Stimulated activated CD4-positive, alpha-beta T cell treated with anti-CD3 and anti-CD28 coated beads, Interleukin-12 subunit alpha, Interleukin-12 subunit beta, amount 100 ng/mL, for 48 hours (primary cell): Measurements from ENCODE around the gene HLF.

Source experiments
- DNase-seq, 3 donors: peaks; one replicate each; pipeline ENCODE4 v3.0.0-alpha.2; 2020; ENCODE audit warnings: low read depth in 2 of 3, low spot score in 1 of 3

Gene HLF

GRCh38 chr17:55307879-55308278 is 43.1 kb downstream of the HLF start:
- no peak for DNase-seq

DNA sequence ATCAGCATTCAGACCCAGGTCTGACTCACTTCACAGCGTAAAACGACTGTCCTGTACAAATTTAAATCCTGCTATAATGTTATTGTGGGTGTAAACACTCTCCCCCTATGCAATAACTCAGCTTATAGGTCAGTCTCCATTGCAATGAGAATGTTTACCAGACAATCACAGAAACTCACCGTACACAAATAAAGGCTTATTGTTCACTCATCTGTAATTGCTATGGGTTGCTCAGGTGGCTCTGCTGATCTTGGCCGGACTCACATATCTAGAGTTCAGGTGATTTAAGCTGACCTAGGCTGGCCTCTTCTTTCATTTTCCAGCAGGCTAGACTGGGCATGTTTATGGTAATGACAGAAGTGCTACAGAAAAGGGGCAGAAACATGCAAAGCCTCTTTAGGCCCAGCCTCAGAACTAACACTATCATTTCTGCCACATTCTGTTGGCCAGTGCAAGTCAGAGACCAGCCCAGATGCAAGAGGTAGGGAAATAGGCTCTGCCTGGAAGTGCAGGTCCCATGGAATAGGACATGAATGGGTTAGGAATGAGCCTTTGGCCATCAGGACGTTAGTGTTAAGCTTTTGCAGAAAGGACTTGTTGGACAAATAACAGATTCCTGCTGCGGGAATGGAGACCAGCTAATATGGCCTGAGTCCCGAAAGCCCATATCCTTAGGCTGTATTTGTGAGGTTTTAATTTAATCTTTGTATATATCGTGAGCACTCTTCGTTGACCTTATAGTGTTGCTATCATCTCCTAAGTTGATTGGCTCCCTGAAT is 44.0 kb downstream of the HLF start:
- no peak for DNase-seq

DNA sequence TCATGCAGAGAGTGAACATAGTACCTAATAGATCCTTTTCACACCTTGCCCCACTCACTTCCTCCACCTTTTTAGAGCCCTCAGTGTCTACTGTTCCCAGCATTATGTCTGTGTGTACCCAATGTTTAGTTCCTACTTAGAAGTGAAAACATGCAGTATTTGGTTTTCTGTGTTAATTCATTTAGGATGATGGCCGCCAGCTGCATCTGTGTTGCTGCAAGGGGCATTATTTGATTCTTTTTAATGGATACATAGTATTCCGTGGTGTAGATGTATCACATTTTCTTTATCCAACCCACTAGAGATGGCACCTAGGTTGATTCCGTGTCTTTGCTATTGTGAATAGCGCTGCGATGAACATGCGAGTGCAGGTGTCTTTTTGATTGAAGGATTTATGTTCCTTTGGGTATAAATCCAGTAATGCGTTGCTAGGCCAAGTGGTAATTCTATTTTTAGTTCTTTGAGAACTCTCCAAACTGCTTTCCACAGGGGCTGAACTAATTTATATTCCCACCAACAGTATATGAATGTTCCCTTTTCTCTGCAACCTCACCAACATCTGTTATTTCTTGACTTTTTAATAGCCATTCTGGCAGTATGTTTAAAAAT is 47.1 kb downstream of the HLF start:
- DNase-seq, result no peak

DNA sequence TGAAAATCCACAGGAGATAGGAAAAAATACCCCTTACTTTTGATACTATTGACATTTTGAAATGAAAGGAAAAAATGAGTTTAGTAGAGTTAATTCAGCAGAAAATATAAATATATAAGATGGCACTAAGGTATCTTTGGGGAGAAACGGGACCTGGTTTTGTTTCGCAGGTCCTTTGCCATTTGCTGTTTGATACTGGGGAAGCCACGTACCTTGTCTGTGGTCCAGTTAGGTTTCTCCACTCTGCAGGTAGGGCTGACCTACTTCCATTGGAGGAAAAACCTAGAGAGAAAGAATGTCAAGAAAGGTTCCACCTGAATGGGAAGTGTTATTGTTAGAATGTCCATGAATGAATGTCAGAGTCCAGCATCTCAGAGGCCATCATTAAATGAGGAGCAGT is 48.1 kb downstream of the HLF start:
- no peak for DNase-seq

- no peak for DNase-seq
These were observed 49.5 kb downstream of the HLF start for GRCh38 chr17:55314061-55314783.

- DNase-seq, result no peak
These were observed 50.2 kb downstream of the HLF start for GRCh38 chr17:55314784-55315491.

DNA sequence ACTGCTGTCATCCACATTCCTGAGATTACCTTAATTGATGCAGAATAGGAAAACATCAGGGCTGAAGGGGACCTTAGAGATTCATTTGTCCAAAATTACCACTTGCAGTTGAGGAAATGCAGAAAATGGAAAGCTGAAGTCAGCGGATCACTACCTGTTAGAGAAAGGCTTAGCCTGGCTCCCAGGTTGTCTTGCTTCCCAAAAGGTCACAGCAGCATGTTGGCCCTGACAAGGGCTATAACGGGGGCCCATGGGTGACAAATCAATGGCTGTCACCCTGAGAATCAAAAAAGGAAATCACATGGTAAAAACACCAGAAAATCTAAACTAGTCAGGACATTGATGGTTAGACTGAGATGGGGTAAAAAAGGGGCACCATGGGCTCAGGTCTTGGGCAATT is 51.7 kb downstream of the HLF start:
- no peak for DNase-seq

GRCh38 chr17:55317284-55317683 is 52.5 kb downstream of the HLF start:
- no peak for DNase-seq

GRCh38 chr17:55318081-55318480 is 53.3 kb downstream of the HLF start:
- DNase-seq, result no peak

- no peak for DNase-seq
These were observed 54.1 kb downstream of the HLF start for GRCh38 chr17:55318715-55319487.

DNA sequence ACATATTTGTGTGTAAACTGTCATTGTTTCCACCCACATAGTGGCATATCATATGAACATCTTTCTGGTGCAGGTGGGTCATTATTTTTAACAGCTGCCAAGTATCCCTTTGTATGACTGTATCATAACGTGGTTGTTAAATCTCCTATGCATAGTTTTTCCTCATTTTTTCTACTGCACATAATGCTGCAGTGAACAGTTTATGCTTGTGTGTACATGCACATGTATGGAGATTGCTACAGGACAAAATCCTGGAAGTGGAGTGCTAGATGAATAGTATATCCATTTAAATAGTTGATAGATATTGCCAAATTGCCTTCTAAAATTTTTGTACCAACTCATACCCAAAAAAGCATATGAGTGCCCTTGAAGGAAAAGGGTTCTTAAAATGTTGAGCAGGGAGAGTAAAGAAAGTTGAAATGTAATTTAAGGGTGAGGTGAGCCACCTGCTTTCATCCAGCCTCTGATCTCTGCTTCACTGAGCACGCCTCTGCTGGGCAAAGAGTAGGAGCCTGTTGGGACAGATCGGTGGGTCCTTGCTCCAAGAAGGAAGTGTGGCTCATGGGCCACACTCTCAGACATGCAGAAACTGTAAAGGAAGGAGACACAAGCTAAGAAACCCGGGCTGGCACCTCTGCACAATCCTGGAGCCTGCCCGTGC is 55.3 kb downstream of the HLF start:
- DNase-seq, result no peak

DNA sequence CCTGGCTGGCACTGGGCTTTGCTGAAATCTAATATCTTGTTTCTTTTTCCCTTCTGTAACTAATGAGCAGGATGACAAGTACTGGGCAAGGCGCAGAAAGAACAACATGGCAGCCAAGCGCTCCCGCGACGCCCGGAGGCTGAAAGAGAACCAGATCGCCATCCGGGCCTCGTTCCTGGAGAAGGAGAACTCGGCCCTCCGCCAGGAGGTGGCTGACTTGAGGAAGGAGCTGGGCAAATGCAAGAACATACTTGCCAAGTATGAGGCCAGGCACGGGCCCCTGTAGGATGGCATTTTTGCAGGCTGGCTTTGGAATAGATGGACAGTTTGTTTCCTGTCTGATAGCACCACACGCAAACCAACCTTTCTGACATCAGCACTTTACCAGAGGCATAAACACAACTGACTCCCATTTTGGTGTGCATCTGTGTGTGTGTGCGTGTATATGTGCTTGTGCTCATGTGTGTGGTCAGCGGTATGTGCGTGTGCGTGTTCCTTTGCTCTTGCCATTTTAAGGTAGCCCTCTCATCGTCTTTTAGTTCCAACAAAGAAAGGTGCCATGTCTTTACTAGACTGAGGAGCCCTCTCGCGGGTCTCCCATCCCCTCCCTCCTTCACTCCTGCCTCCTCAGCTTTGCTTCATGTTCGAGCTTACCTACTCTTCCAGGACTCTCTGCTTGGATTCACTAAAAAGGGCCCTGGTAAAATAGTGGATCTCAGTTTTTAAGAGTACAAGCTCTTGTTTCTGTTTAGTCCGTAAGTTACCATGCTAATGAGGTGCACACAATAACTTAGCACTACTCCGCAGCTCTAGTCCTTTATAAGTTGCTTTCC is 56.0 kb downstream of the HLF start:
- DNase-seq, result no peak

DNA sequence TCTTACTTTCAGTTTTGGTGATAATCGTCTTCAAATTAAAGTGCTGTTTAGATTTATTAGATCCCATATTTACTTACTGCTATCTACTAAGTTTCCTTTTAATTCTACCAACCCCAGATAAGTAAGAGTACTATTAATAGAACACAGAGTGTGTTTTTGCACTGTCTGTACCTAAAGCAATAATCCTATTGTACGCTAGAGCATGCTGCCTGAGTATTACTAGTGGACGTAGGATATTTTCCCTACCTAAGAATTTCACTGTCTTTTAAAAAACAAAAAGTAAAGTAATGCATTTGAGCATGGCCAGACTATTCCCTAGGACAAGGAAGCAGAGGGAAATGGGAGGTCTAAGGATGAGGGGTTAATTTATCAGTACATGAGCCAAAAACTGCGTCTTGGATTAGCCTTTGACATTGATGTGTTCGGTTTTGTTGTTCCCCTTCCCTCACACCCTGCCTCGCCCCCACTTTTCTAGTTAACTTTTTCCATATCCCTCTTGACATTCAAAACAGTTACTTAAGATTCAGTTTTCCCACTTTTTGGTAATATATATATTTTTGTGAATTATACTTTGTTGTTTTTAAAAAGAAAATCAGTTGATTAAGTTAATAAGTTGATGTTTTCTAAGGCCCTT is 56.8 kb downstream of the HLF start:
- no peak for DNase-seq

DNA sequence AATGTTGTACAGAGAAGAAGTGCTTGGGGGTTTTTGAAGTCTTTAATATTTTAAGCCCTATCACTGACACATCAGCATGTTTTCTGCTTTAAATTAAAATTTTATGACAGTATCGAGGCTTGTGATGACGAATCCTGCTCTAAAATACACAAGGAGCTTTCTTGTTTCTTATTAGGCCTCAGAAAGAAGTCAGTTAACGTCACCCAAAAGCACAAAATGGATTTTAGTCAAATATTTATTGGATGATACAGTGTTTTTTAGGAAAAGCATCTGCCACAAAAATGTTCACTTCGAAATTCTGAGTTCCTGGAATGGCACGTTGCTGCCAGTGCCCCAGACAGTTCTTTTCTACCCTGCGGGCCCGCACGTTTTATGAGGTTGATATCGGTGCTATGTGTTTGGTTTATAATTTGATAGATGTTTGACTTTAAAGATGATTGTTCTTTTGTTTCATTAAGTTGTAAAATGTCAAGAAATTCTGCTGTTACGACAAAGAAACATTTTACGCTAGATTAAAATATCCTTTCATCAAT is 57.8 kb downstream of the HLF start:
- DNase-seq, result no peak

DNA sequence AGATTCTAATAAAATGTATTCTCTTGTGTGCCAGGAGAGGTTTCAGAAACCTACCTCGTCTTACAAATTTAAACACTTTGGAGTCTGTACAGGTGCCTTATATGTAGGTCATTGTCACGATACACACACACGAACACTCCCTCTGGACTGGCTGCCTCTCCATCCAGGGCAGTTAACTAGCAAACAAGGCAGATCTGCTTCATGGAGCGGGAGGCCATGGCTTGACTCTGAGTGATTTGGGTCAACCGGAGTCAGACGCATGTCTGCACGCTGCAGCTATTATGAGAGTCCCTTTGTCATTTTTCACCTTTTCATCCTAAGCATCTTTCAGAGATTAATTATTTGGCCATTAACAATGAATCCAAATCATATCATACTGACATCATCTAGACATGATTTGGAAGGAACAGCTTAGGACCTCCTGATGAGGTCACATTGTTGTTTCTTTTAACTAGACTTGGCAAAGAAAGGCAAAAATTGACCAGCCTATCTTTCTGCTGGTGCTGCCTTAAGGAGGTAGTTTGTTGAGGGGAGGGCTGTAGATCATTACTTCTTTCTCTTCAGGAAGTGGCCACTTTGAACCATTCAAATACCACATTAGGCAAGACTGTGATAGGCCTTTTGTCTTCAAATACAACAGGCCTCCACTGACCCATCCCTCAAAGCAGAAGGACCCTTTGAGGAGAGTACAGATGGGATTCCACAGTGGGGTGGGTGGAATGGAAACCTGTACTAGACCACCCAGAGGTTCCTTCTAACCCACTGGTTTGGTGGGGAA is 58.9 kb downstream of the HLF start:
- DNase-seq, result no peak

DNA sequence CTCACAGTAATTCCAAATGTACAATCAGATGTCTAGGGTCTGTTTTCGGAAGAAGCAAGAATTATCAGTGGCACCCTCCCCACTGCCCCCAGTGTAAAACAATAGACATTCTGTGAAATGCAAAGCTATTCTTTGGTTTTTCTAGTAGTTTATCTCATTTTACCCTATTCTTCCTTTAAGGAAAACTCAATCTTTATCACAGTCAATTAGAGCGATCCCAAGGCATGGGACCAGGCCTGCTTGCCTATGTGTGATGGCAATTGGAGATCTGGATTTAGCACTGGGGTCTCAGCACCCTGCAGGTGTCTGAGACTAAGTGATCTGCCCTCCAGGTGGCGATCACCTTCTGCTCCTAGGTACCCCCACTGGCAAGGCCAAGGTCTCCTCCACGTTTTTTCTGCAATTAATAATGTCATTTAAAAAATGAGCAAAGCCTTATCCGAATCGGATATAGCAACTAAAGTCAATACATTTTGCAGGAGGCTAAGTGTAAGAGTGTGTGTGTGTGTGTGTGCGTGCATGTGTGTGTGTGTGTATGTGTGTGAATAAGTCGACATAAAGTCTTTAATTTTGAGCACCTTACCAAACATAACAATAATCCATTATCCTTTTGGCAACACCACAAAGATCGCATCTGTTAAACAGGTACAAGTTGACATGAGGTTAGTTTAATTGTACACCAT is 59.7 kb downstream of the HLF start:
- DNase-seq, result no peak

- DNase-seq, result no peak
These were observed 60.6 kb downstream of the HLF start for GRCh38 chr17:55325406-55325805.
